ACHN (cell line): Measurements from ENCODE around the gene HOXC11.

Experiments used
- DNase-seq: peaks from one replicate; pipeline ENCODE4 v3.0.0-alpha.2; 2015
- in situ Hi-C: cut with HindIII; loops from 2 replicates; pipeline ENCODE4 v1.10.0; 2017; ENCODE audit warnings: low sequenced_read_pairs, low pct_ligation_motif_present, low pct_unique_long_range_greater_than_20kb

Gene HOXC11

DNA sequence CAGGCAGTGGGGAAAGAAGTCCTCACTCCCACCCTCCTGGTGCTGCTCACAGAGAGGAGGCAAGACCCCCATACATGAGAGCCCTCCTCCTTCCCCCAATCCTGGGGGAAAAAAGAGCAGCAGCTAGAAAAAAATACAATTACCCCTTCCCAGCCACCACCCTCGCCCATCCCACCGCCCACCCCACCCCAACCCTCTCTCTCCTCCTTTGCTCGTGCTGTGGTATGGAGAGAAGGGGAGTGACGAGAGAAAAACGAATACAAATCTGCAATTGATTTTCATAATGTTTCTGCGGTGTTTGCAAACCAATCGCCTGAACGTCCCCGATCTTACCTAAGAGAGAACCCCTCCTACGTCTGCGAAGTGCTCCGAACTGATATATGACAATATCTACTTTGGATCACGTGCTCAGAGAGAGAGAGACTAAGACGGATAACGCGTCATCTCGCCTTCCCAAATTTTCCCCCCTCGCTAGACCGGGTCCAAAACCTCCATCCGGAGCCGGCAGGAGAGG, at the start of gene HOXC11:
Gene HOXC11 (plus strand): TSS at position 405 of the 514 bp plus-strand sequence. CDS start 116 bp downstream, outside the sequence.
- in situ Hi-C loops, result no loop called here
- DNase-seq, result no peak

DNA sequence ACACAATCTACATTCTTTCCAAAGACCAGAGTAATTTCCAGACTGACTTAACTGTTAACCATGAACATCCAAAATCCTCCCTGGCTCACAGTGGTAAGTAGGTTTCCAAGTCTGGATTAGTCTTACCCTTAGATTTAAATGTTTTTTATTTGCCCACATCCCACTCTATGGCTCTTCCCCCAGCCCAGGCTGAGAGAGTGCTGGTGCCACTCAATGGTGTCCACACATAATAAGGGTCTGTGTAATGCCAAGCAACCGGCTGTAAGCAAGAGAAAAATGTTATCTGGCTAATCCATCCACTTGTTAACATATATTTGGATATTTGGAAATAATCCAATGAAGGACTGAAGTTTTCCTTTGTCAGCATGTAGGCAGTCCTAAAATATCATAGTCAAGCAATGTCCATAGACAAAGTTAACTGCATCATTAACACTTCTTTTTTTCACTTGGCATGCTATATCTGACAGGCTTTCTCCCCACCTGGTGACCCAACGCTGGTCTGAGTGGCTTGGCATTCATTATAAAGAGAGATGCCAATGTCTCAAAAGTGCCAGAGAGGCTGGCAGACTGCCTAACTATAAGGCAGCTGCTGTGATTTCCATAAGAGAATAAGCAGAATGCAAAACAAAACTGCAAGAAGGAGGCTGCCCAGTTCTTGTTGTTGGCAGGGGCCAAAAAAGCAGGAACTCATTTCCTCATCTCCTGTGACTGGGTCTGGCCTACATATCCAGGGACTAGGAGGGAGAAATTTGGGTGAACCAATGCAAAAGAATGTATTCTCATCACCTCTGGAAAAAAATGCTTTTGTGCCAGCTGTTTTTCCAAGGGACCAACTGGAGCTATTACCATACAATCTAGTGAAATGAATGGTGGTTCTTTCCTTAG, 48.2 kb upstream of the HOXC11 start:
- no peak for DNase-seq
- in situ Hi-C loops, result loop anchor here (10.0 kb wide), 1 partner anchor 60 kb away; no protein-coding TSS in a partner anchor

DNA sequence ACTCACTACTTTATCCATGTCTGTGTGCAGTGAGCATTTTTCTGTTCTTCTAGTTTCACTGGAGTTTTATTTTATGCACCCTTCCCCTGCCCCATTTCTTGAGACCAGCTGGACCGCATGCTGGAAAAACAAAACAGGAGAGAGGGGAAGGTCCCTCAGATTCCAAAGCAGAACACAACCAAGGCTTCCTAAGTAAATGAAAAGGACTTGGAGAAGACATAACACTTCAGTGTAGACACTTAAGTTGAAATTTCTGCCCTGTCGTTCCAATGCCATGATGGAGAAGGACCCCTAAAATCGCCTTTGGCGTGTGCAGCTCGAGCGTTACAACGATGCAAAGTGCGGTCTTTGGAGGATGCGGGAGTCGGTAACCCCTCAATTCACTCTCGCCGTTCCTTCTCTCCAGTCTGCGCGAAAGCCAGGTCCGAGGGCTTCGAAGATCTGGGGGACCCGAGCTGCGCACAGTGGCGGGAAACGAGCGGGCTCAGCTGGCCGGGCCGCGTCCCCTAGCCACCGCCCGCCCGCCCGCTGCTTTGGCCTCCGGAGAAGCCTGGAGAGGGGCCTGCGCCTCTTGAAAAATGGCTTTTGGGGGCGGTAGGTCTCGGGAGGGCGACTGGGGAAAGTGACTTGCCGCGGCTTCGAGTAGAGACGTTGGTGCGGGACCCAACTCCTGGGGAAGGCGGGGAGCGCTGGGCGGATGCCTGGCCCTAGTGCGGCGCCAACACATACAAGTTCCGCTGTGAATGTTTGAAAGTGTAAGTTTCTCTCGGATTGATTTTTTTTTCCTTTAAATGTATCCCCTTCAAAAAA, 45.5 kb upstream of the HOXC11 start:
- in situ Hi-C loops, result loop anchor here (10.0 kb wide), 1 partner anchor 63 kb away; no protein-coding TSS in a partner anchor
- no peak for DNase-seq

DNA sequence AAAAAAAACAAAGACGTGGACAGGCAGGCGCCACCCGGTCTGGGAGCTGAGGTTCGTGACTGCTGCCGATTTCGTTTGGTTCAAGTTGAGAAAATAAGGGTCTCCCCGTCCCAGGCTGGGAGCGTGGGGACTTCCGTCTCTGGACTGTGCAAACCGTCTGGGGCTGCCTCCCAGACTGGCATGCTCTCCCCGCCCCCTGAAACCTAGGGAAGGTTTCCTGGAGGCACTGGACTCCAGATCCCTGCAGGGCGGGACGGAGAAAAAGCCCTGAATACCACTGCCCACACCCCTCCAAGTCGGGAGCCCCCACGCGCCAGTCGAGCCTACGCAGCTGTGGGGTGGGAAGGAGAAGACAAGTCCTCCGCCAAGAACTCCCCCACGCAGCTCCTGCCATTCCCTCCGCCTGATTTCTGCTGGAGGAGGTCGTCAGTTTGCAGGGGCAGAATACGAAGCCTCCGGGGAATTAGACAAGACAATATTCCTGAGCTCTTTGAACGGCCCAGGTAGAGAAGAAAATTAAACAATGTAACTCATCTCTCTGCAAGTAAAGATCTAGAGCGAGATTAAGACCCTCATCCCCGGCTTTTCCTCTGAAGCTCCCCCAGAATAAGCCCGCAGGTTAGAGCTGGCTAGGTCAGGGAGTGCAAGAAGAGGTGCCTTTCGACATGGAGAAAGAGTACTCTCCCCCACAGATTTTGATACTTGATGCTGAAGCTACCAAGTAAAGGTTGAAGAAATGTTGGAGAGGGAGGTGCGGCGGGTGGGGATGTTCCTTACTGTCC, 44.7 kb upstream of the HOXC11 start:
- no peak for DNase-seq
- in situ Hi-C loops, result loop anchor here (10.0 kb wide), 1 partner anchor 63 kb away; no protein-coding TSS in a partner anchor

DNA sequence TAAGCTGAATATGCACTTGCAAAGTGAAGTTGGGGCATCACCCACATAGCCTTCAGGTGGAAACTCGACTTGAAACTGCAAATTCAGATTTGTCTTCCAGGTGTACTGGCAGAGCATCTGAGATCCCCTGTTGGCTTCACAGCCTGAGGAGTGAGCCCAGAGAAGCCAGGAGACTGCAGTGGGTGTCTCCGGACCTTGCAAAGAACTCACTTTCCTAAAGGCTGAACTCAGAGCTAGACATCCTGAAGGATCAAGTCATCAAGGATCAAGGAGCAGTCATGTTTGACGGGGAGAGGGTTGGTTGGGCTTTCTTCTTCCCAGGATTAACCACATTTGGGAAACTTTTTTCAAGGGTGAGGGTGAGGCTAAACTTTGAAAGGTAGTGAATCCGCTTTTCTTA, 43.4 kb upstream of the HOXC11 start:
- no peak for DNase-seq
- in situ Hi-C loops, result loop anchor here (10.0 kb wide), 1 partner anchor 65 kb away; no protein-coding TSS in a partner anchor

DNA sequence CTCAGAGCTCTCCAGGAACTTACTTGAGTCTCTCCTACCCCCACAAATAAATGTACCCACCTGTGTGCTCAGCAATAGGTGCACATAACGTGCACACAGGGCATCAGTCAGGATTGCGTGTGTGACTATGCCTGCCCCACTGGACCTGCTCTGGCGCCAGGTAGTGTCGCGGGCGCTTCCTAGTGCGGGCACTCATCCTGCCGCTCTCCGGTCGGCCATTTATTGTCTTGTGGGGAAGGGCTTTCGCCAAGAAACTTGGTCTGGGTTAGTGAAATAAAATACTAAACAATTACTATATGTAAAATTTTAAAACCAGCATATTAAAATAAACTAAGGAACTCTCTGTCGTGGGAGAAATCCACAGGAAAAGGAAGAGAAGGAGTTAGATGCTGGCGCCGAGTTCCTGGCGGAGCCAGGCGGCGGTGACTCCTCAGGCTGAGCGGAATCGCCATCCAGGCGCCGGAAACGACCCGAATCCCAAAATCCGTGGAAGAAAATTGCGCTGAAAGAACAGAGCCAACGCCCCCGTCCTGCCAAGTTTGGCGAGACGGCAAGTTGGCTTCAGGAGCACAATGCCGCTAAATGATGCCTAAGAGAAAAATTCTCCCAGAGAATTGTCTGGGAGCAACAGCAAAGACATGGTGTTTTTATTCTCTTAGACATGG, 42.2 kb upstream of the HOXC11 start:
- in situ Hi-C loops, result no loop called here

DNA sequence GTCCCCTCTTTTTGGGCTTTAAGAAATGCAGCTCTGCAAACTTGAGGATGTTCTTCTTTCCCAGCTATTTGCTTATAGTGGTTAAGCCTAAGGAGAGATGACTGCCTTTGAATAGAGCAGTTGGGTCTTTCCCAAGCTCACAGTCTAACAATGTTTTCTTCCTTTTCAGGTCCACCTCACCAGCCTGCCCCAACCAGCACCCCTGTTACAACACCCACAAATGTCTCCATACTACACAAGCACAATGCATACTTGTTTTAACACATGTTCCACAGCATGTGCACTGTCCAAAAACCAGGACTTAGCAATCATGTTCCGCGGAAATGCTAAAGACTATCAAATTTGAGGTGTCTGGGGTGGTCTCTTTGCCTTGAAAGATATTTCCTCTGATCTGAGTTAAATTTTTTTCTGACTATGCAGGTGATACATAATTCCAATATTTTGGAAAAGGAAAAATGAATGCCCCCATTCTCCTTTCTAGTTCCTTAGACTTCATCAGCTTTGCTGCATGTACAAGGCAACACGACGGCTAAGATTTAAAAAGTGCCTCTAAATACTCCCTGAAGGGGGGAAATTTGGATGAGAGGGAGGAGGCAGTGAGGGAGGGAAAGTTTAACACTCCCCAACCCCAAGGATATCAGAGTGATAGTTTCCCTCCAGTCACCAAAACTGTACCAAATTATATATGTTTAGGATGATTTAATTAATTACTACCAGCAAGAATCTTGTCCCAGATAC, 40.9 kb upstream of the HOXC11 start:
- in situ Hi-C loops, result no loop called here
- no peak for DNase-seq

More for the DNA sequence above, 42.2 kb upstream of the HOXC11 start:
- DNase-seq, result no peak

DNA sequence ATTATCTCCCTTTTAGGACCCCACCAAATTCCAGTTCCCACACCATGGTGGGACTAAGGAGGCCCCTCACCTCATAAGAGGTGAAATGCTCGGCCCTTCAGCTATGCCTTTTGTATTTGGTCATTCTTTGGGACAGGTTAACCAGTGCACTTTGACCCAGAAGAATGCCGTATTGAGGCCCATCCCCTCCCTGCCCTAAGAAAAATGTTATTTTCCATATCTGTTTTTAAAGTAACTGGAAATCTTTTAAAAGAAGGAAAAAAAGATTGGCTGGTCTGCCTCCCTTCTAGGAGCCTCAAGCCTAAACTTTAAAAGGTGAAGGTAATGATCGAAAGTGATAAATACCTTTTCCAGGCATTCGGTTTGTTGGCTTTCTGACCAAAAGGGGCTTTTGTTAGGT, 40.0 kb upstream of the HOXC11 start:
- in situ Hi-C loops, result no loop called here
- DNase-seq, result no peak

DNA sequence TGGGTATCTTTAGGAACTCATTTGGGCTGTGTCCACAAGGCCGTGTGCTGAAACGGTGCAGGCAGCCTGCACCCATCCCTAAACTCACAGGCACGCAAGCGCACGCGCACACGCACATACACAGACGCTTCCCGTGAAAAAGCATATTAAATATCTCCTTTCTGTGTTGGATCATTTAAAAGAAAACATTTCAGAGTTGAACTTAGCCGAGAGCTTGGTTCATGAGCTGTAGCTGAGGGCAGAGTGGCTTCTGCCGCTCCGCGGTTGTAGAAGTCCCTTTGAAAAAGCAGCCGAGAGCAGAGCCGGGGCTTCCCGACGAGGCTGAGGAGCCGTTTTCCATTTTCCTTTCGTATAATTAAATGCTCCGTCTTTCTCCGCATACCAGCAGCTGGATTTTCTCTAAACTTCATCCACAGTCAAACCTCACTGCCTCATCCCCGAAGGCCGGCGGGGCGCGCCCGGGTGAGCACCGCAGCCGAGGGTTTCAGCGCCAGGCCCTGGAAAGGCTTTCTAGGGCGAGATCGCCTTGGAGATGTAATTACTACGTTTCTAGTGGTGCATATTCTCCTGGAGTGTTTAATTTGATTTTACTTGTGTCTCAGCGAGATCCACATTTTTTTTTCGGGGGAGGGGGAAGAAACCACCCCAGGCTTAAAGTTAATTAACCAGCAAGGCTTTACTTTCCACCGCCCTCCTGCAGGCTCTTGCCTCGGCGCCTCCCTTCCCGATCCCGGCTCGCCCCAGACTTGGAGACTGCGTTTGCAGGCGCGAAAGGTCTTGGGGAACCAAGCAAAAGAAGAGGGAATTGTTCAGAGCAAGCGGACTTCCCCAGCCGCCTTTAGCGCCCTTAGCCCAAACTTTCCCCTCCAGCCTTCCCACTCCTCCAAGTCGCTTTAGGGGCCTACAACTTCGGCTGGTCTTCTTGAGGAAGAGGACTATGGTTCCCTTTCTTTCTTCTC, 37.3 kb upstream of the HOXC11 start:
- no peak for DNase-seq

DNA sequence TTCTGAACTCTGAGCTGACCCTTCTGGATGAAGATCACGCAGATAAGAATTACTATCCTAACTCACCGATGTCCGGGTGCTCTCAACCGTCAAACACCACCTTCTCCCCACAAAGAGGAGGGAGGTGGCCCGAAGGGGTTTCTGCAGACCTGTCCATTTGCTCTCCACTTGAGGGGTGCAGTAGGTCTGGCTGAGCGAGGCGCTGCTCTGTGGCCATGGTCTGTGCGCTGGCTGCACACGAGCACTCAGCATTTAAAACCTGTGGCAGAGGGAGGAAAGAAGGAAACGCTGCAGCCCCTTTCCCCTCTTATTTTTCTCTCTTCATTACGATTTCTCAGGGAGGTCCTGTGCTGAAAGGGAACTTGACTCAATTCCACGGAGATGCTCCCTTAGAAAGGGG, 35.8 kb upstream of the HOXC11 start:
- in situ Hi-C loops, result no loop called here
- no peak for DNase-seq

More for the DNA sequence above, 37.3 kb upstream of the HOXC11 start:
- in situ Hi-C loops, result no loop called here

DNA sequence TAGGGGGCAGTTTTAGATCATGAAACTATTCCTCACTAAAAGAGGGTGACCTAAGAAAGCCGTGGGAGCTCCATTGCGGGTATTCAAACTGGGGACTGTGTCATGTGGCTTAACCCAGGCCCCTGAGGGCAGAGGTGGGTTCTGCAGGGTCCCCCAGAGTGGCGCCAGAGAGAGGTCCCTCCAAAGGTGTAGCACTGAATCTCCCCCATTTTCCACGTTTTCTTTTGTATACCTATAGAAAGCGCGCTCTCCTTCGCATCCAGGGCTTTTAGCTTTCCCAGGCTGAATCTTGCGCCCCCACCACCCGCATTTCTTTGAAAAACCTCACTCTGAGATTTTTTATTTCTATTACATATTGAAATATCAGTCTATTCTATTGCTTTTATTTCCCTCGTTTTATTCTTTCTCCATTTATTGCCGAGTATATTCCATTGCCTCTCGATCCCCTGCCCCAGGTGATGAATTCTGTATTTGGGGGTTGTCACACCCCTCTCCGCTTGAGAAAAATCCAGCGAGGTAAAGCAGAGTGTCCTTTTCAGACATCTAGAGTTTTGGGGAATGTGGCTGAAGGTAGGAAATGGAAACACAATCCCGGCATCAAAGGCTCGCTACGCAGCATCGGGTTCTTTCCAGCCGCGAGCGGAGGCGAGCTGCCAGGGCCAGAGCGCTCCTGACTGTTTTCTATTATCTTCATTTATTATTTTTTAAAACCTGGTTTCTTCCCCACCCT, 35.2 kb upstream of the HOXC11 start:
- in situ Hi-C loops, result no loop called here
- DNase-seq, result no peak

DNA sequence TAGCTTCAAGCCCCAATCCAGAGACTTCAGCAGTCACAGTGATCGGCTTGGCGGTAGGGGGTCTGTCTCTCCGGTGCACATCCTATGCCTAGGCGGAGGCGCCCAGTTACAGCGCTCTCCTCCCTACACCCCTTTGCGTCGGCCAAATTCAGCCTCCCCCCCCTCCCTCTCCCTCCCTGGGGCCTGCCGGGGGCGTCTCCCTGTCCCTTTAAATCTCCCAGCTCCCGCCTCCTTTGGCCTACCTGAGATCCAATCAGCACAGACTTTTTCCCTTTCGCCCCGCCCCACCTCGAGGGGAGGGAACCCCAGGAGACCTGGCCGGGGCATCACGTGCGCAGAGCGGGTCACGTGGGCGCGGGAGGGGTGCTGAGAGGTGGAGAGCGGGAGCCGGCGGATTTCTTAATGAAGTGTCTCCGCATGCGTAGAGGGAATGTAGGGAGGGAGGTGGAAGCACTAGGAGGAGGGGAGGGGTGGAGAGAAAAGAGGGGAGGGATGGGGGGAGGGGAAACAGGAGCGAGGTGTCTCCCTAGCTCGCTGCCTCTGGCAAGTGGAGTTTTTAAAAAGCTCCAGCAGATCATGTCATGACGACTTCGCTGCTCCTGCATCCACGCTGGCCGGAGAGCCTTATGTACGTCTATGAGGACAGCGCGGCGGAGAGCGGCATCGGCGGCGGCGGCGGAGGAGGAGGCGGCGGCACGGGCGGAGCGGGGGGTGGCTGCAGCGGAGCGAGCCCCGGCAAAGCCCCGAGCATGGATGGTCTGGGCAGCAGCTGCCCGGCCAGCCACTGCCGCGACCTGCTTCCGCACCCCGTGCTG, 34.4 kb upstream of the HOXC11 start, which contains the start of gene HOXC13:
Gene HOXC13 (plus strand): TSS at position 506 of the 815 bp plus-strand sequence. CDS start 76 bp downstream, at position 582.
- DNase-seq, result peak; percentile 100
- in situ Hi-C loops, result no loop called here

DNA sequence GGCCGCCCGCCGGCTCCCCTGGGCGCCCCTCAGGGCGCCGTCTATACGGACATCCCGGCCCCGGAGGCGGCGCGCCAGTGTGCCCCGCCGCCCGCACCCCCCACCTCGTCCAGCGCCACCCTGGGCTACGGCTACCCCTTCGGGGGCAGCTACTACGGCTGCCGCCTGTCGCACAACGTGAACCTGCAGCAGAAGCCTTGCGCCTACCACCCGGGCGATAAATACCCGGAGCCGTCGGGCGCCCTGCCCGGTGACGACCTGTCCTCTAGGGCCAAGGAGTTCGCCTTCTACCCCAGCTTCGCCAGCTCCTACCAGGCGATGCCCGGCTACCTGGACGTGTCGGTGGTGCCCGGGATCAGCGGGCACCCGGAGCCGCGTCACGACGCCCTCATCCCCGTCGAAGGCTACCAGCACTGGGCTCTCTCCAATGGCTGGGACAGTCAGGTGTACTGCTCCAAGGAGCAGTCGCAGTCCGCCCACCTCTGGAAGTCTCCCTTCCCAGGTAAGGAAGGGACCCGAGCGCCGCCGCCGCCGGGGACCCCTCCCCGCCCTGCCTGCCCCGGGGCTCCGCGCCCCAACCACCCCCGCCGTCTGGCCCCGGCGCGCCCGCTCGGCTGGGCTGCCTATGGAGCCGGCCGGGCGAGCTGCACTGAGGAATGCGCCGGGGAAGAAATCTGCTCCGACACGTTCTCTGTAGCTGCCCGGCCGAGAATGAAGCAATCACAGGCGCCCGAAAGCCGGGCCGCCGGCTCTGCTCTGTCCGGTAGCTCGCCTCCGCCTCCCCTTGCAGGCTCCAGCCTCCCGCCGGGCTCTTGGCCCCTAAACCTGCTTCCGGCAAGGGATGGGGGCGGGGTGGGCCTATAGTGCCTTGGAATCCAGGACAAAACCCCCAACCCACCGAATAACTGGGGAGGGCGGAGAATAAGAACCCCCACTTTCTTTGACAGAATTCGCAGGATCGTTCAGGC, 33.5 kb upstream of the HOXC11 start:
- peak; percentile 23 for DNase-seq
- in situ Hi-C loops, result no loop called here
